Measurements from ENCODE around the gene BRINP3.
"Not testable (repeated sequence)": the region's sequence is repeated elsewhere in the genome, so short reads cannot be mapped to it uniquely, and the experiment has no call there.

BRINP3 gene

GRCh38 chr1:190179817-190180216 lies 297.8 kb downstream of the BRINP3 start:
- DNase-seq (ENCODE audit: low read depth), result peak; percentile 73

DNA sequence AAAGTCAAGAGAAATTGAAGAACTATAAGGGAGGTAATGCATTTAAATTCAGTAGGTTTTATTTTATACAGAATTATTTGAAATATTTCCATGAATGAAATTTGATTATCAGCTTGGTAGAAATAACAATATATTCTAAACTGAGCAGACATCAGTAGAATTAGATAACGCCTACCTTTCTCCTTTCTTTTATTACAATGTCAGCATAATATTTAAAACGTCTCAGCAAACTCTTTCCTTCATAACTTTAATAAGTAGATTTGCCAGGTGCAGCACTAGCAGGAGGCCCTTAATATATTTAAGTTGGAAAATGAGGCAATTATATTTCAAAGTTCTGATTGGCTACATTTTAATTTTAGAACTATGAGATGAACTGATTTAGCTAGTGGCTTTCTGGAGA lies 298.8 kb downstream of the BRINP3 start:
- DNase-seq (ENCODE audit: low read depth), result no peak

GRCh38 chr1:190177555-190177954 lies 300.1 kb downstream of the BRINP3 start:
- no peak for DNase-seq (ENCODE audit: low read depth)

GRCh38 chr1:190176776-190177175 lies 300.9 kb downstream of the BRINP3 start:
- DNase-seq (ENCODE audit: low read depth), result no peak

GRCh38 chr1:190175320-190175719 lies 302.3 kb downstream of the BRINP3 start:
- no peak for DNase-seq (ENCODE audit: low read depth)

DNA sequence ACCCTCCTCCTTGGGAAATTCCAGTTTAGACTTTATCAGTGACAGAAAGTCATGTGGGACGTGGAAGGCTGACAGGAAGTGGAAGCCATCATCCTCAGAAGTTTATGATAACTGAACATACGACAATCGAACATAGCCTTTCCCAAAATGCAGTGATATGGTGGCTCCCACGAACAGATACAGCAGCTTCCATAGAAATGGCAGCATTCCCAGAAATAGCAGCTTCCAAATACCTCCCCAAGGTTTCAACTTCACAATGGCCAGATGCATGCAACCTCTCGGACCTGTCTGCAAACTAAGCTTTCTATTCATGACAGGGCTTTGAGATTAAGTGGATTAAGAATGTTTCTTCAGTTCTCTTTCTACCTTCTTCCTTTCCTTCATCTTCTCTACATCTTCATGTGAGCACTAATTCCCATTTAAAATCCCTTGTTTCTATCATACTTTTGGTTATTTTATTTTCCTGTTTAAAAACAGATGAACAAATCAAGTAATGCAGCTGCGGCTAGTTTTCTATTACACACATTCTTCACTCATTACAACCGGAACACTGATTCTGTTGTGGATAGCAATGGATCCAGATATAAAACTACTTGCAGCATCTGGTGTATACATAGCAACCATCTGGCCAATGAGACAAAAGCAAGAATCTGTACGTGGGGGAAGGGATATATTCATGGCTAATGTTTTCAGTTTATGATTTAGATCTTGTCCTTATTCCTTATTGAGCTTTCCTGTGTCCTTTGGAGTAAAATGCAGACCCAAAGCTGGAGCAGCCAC lies 304.8 kb downstream of the BRINP3 start:
- DNase-seq (ENCODE audit: low read depth), result no peak

DNA sequence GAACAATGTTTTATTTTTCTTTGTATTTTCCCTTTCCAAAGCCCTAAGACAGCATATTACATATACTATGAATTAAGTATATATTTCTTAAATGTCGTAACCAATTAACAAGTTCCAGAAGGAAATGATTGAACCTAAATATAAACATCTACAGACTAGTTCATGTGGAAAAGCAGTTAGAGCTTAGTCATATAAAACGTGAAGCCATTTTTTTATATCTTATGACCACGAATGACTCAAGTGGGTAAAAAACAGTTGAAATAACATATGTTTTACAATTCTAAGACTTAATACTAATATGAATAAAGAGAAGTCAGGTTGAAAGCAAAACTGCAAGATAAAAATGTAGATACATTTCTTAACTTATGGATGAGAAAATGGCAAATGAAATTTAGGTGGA lies 307.3 kb downstream of the BRINP3 start:
- DNase-seq (ENCODE audit: low read depth), result peak; percentile 52

DNA sequence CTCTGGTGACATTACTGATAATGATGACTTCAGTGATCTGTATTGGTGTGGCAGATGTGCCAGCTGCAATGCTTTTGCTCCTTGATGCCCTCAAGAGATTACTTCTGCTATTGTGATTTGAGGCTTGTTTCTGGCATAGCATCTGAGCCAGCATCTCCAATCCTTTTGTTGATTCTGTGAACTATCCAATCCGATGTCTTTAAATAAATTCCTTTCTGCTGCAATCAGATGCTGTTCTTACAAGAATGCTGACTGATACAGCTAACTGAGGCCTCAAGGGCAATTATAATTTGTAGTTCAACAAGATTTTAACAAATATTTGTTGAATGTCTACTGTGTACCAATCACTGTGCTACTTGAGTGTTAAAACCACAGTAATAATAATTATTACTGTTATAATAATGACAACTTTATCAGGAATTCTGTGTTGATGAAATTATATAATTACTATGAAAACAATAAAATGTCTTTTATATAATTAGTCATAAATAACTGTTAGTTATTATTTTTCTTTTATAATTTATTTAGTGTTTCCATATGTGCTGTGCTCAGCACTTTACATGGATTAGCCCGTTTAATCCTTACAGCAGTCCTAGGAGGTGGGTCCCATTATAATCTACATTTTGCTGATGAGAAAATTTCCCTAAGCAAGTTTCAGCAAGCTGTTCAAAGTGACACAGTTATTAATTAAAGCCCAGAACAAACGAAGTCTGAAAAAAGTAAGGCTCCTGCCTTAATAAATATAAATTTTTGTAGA lies 308.2 kb downstream of the BRINP3 start:
- peak; percentile 77 for DNase-seq (ENCODE audit: low read depth)

DNA sequence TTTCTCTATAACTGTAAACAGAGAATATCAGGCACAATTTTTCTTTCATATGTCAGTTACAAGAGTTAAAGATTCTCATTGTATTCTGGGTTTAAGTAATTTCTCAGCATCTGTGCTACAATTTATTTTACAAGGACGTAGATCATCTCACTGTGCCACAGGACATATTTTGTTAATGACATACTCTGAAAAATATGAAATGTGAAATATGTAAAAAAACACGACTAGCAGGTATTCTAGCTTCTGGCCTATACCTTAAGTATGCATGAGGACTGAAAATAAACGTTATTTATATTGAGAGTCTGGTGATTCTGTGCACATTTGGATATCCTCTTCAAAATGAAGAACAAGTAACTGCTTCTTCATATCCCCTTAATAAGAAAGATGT lies 308.8 kb downstream of the BRINP3 start:
- peak; percentile 12 for DNase-seq (ENCODE audit: low read depth)

- DNase-seq (ENCODE audit: low read depth), result peak; percentile 95
These were observed 309.4 kb downstream of the BRINP3 start for GRCh38 chr1:190168116-190168892.

- DNase-seq (ENCODE audit: low read depth), result no peak
These were observed 318.5 kb downstream of the BRINP3 start for GRCh38 chr1:190159146-190159545.

DNA sequence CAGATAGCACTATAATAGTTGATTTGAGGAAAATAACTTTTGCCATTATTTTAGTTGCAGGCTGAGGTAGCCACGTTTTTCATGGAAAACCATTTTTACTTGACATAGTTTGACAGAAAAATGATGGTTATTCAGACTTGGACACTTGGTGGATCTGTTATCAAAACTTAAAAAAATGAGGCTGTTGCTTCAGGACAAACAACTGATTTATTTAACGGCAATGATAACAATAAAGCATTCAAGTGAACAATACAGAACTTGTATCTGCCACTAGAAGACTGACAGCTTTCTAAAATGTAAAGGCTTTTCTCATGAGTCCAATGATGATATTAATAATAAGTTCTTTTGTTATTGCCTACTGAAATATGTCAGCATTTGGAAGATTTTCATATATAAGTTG lies 322.9 kb downstream of the BRINP3 start:
- DNase-seq (ENCODE audit: low read depth), result no peak

DNA sequence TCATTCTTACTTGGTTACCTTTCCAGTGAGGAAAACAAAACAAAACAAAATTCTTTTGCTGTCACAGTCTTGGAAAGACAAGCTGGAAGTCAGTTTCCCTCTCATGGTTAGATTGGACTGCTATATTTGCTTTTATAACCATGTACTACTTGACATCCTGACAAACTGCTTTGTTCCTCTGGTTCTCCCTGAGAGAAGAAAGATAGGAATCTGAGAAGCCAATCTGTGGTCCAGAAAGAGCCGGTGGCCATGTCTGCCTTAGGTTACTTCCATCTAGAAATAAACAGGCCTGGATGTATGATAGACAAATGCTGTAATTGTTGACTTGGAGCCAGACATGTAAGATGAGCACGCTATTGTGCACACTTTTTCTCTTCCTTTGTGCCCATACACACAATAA lies 330.0 kb downstream of the BRINP3 start:
- no peak for DNase-seq (ENCODE audit: low read depth)

- DNase-seq (ENCODE audit: low read depth), result no peak
These were observed 333.0 kb downstream of the BRINP3 start for GRCh38 chr1:190144650-190145049.

- no peak for DNase-seq (ENCODE audit: low read depth)
These were observed 337.0 kb downstream of the BRINP3 start for GRCh38 chr1:190140644-190141043.

DNA sequence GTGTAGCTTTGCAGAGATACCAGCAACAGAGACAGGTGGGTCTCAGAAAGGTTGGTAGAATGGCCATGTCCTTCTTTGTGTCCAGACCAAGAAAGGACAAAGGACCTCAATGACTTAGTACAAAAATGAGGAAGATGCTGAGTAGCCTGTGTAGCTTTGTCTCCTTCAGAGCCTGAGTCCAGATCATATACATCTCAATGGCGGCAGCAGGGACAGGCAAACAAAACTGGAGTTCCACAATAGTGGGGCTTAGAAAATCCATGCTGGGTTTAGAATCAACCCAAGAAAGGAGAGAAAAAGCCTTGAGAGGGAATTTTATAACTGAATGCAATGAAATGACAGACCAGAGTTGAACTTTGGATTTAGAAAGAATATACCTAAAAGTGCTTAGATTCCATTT lies 339.0 kb downstream of the BRINP3 start:
- DNase-seq (ENCODE audit: low read depth), result no peak

- peak; percentile 5 for DNase-seq (ENCODE audit: low read depth)
These were observed 339.4 kb downstream of the BRINP3 start for GRCh38 chr1:190138266-190138665.

- no peak for DNase-seq (ENCODE audit: low read depth)
These were observed 348.3 kb downstream of the BRINP3 start for GRCh38 chr1:190129366-190129765.

GRCh38 chr1:190126728-190127127 lies 350.9 kb downstream of the BRINP3 start:
- no peak for DNase-seq (ENCODE audit: low read depth)

- peak; percentile 28 for DNase-seq (ENCODE audit: low read depth)
These were observed 353.6 kb downstream of the BRINP3 start for GRCh38 chr1:190124068-190124467.

DNA sequence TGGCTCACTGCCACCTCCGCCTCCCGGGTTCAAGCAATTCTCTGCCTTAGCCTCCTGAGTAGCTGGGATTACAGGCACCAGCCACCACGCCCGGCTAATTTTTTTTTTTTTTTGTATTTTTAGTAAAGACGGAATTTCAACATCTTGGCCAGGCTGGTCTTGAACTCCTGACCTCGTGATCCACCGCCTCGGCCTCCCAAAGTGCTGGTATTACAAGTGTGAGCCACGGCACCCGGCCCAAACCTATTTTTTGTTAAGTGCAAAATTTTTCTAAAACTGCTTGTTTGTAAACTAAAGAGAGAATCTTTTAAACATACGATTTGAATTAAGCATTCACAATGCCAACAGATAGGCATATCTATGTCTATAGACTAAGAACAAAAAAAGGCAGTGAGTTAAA lies 357.1 kb downstream of the BRINP3 start:
- not testable (repeated sequence) for DNase-seq (ENCODE audit: low read depth)

DNA sequence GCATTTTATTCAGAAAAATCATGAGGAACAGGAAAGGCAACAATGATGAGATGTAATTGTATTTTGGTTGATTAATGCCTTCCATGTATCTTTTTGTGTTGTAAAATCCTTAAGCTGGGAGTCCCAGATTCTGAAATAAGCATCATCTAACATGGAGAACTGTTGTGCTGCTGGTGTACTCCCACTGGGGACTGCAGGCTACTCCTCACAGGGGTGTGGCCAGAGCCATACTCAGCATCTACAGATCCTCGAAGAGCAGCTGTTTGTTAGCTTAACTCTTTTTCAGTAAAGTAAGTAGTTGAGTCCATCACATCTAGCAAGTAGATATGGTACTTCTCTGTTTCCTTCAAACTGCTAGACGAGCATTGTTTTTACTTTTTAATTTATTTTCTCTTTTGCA lies 358.0 kb downstream of the BRINP3 start:
- DNase-seq (ENCODE audit: low read depth), result no peak

DNA sequence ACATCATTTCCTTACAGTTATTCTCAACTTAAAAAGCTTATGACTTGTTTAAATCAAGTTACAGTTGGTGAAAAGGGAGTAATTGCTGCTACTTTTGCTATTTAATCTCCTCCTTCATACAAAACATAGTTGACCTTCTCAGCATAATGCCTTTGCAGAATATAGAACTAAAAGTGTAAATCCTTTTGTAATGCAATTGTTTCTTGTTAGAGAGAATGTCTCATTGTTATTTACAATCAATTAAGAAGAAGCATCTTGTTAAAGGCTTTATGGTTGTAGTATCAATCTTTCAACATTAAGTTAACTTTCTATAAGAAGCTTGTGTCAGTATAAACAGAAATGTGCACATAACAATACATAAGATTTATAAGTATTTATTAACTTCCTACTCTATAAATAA lies 360.7 kb downstream of the BRINP3 start:
- no peak for DNase-seq (ENCODE audit: low read depth)
